ENCODE data around the gene DPH2.

- no peak for TF ChIP-seq POLR2A (IDR thresholded peaks at IDR 0.05)
- TF ChIP-seq, protein P1, sequence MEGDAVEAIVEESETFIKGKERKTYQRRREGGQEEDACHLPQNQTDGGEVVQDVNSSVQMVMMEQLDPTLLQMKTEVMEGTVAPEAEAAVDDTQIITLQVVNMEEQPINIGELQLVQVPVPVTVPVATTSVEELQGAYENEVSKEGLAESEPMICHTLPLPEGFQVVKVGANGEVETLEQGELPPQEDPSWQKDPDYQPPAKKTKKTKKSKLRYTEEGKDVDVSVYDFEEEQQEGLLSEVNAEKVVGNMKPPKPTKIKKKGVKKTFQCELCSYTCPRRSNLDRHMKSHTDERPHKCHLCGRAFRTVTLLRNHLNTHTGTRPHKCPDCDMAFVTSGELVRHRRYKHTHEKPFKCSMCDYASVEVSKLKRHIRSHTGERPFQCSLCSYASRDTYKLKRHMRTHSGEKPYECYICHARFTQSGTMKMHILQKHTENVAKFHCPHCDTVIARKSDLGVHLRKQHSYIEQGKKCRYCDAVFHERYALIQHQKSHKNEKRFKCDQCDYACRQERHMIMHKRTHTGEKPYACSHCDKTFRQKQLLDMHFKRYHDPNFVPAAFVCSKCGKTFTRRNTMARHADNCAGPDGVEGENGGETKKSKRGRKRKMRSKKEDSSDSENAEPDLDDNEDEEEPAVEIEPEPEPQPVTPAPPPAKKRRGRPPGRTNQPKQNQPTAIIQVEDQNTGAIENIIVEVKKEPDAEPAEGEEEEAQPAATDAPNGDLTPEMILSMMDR (IDR thresholded peaks at IDR 0.05) = no peak
Measured at GRCh38 chr1:43970911-43971310, 1.1 kb downstream of the DPH2 start.

Data from thyroid gland (tissue), 4 donors.